Stomach (tissue), 9 donors: ENCODE measurements around the gene CNIH4. TPM values are rescaled to one million over a fixed set of nuclear protein-coding genes. Genes with fewer than 3 reads are reported as not detected.

ENCODE experiments used
- DNase-seq, 2 donors: peaks; one replicate each; pipeline versions ENCODE4 v3.0.0 to v3.0.0-alpha.2; 2013 to 2019
- H3K27ac ChIP-seq, 5 donors: fragments of 200-600 bp in 4 of 5; sonication (generic) in 4 of 5; one replicate each; pipeline ENCODE4 v1.5.1; 2013 to 2019; ENCODE audit warnings: mild to moderate bottlenecking in 1 of 5, moderate library complexity in 1 of 5
- H3K27me3 ChIP-seq, 3 donors: fragments of 200-600 bp; sonication (generic); one replicate each; pipeline ENCODE4 v1.5.1; 2017 to 2019; ENCODE audit warnings: mixed run types in 1 of 3
- H3K36me3 ChIP-seq, 4 donors: fragments of 200-600 bp; sonication (generic); 1 replicate in 3 of 4; 2 replicates in 1 of 4; pipeline ENCODE4 v1.5.1; 2016 to 2019
- H3K4me1 ChIP-seq, 4 donors: fragments of 200-600 bp; sonication (generic); one replicate each; pipeline ENCODE4 v1.5.1; 2016 to 2019
- H3K4me3 ChIP-seq, 4 donors: fragments of 200-600 bp; sonication (generic) in 3 of 4; one replicate each; pipeline ENCODE4 v1.5.1; 2016 to 2019; ENCODE audit warnings: mild to moderate bottlenecking in 1 of 4
- H3K9me3 ChIP-seq, 4 donors: fragments of 200-600 bp; sonication (generic); one replicate each; pipeline ENCODE4 v1.5.1; 2016 to 2019
- CTCF ChIP-seq, 7 experiments: fragments of 450-650 bp in 4 of 7; fragments of 200-600 bp in 3 of 7; sonication (generic) in 3 of 7; IDR thresholded peaks; one replicate each; pipeline ENCODE4 v1.5.1; 2016 to 2019; ENCODE audit warnings: antibody characterized with exemption in 7 of 7, control low read depth in 2 of 7, mild to moderate bottlenecking in 1 of 7
- EP300 ChIP-seq: sonication (generic); formaldehyde crosslinking; IDR thresholded peaks from one replicate; pipeline ENCODE4 v1.6.1; 2017; ENCODE audit warnings: antibody characterized with exemption
- POLR2A ChIP-seq, 4 donors: fragments of 450-650 bp; IDR thresholded peaks; one replicate each; pipeline ENCODE4 v1.6.1; 2016; ENCODE audit warnings: antibody characterized with exemption in 4 of 4, control low read depth in 2 of 4, mild to moderate bottlenecking in 1 of 4, moderate library complexity in 1 of 4
- POLR2AphosphoS5 ChIP-seq, 3 donors: sonication (generic); formaldehyde crosslinking; IDR thresholded peaks; one replicate each; pipeline ENCODE4 v1.6.1; 2016; ENCODE audit warnings: antibody characterized with exemption in 3 of 3
- WGBS, 5 donors: extraction: QIAGEN DNeasy Blood & Tissue Kit in 3 of 5; methylation state at CpG; one replicate each; pipeline versions ENCODE4 v1.1.5 to v1.1.7; 2013 to 2018; 5-methylcytosine and 5-hydroxymethylcytosine counted together
- intact Hi-C: fragments of 100-400 bp; cut with DNase I; formaldehyde crosslinking; loops from one replicate; pipeline ENCODE4 v1.15.1; 2023; ENCODE audit warnings: low total_unique reads
- polyA plus RNA-seq, 3 donors: library from polyadenylated mRNA; stranded (reverse); fragments of 200-250 nt; gene quantifications; one replicate each; pipeline ENCODE4 v1.2.3, GENCODE V29; 2013
- total RNA-seq, 5 donors: library from RNA; depleted of rRNA; stranded (reverse); fragments of >200 nt; gene quantifications; one replicate each; pipeline versions ENCODE4 v1.1.0 to v1.2.3, GENCODE V29; 2014 to 2016
- donor health status: healthy with polysubstance abuse.
- donor health status: Bipolar disorder and iron deficiency.
- donor health status: healthy.

The CNIH4 gene
- total and polyA plus RNA-seq, 8 donors = 3.1 to 53.1 (median 38.5) TPM

- WGBS, 5 donors = 46 to 72% (median 68%) methylated on average over 1 of the region's 1 CpG
- no peak overlapping the region for H3K4me3 ChIP-seq
- peaks cover 34 to 100% (median 99%) of the 10 kb centered on the region in 4 donors for H3K36me3 ChIP-seq
- H3K27me3 ChIP-seq = no peaks in the 10 kb centered on the region
- H3K4me1 ChIP-seq = peaks cover 0 to 5% (median 0%) of the 10 kb centered on the region in 4 donors
- no peak for DNase-seq
- no peaks in the 10 kb centered on the region for H3K9me3 ChIP-seq
- intact Hi-C loops = no loop called here
- no peak overlapping the region for H3K27ac ChIP-seq
- TF ChIP-seq EP300 = no peak
- no peak for TF ChIP-seq CTCF (IDR thresholded peaks at IDR 0.05)
- TF ChIP-seq POLR2AphosphoS5 (IDR thresholded peaks at IDR 0.05) = no peak
- TF ChIP-seq POLR2A (IDR thresholded peaks at IDR 0.05) = no peak
Observed at GRCh38 chr1:224399887-224400286, 43.2 kb downstream of the CNIH4 start.

- intact Hi-C loops = no loop called here
- H3K4me3 ChIP-seq = no peak overlapping the region
- no peaks in the 10 kb centered on the region for H3K27me3 ChIP-seq
- H3K27ac ChIP-seq = no peak overlapping the region
- no peak for TF ChIP-seq CTCF (IDR thresholded peaks at IDR 0.05)
- H3K9me3 ChIP-seq = no peaks in the 10 kb centered on the region
- DNase-seq = no peak
- H3K4me1 ChIP-seq = peaks cover 0 to 8% (median 2%) of the 10 kb centered on the region in 4 donors
- whole genome bisulfite sequencing, 5 donors = 34 to 79% (median 55%) methylated on average over 1 of the region's 1 CpG
- H3K36me3 ChIP-seq = peaks cover 36 to 98% (median 97%) of the 10 kb centered on the region in 4 donors
Observed at GRCh38 chr1:224402472-224403036, 45.9 kb downstream of the CNIH4 start.

- H3K36me3 ChIP-seq = peaks cover 46 to 98% (median 97%) of the 10 kb centered on the region in 4 donors
- no peaks in the 10 kb centered on the region for H3K9me3 ChIP-seq
- intact Hi-C loops = no loop called here
- peaks cover 0 to 18% (median 8%) of the 10 kb centered on the region in 4 donors for H3K4me1 ChIP-seq
- DNase-seq = no peak
- H3K27me3 ChIP-seq = no peaks in the 10 kb centered on the region
- TF ChIP-seq POLR2A (IDR thresholded peaks at IDR 0.05) = no peak
- no peak for TF ChIP-seq POLR2AphosphoS5 (IDR thresholded peaks at IDR 0.05)
- TF ChIP-seq CTCF (IDR thresholded peaks at IDR 0.05) = no peak
- TF ChIP-seq EP300 = no peak
- no peak overlapping the region for H3K4me3 ChIP-seq
- no peak overlapping the region for H3K27ac ChIP-seq
- WGBS, 5 donors = 65 to 74% (median 68%) methylated on average over 3 of the region's 3 CpGs
Observed at GRCh38 chr1:224404916-224405603, 48.4 kb downstream of the CNIH4 start.

GRCh38 chr1:224405604-224405970 lies 48.9 kb downstream of the CNIH4 start:
- H3K9me3 ChIP-seq = no peaks in the 10 kb centered on the region
- H3K27me3 ChIP-seq = no peaks in the 10 kb centered on the region
- intact Hi-C loops = no loop called here
- 88 to 94% (median 91%) methylated on average over 2 of the region's 2 CpGs for WGBS, 5 donors
- TF ChIP-seq EP300 = no peak
- no peak for TF ChIP-seq CTCF (IDR thresholded peaks at IDR 0.05)
- no peak for TF ChIP-seq POLR2AphosphoS5 (IDR thresholded peaks at IDR 0.05)
- no peak for TF ChIP-seq POLR2A (IDR thresholded peaks at IDR 0.05)
- no peak overlapping the region for H3K27ac ChIP-seq
- no peak overlapping the region for H3K4me3 ChIP-seq
- peaks cover 49 to 98% (median 97%) of the 10 kb centered on the region in 4 donors for H3K36me3 ChIP-seq
- H3K4me1 ChIP-seq = peaks cover 0 to 18% (median 8%) of the 10 kb centered on the region in 4 donors
- DNase-seq = no peak
